Measurements from ENCODE around the gene SMARCA2. TPM values are rescaled to one million over a fixed set of nuclear protein-coding genes. Genes with fewer than 3 reads are reported as not detected.
"Not testable (repeated sequence)": the region's sequence is repeated elsewhere in the genome, so short reads cannot be mapped to it uniquely, and the experiment has no call there.

The SMARCA2 gene
- polyA plus RNA-seq, 10 donors = 89.7 to 134 (median 105) TPM

GRCh38 chr9:2134391-2134790, 119.2 kb downstream of the SMARCA2 start:
- no peak for DNase-seq

DNA sequence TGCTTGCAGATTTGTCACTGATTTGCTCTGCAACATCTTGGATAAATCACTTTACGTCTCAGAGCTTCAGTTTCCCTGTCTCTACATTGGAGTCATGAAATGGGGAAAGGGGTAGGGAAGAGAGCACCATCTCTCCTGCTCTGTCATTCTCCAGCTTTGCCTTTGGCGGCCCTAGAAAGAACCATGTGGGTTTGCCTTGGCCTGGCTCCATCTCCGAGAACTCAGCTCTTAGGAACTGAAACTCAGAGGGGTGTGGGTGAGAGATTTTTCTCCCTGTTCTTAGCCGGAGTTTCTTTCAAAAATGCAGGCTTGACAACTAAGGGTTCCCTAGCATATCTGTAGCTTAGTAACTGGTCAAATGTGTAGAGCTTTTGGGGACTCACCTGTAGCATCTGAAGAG, 123.5 kb downstream of the SMARCA2 start:
- DNase-seq = no peak

DNA sequence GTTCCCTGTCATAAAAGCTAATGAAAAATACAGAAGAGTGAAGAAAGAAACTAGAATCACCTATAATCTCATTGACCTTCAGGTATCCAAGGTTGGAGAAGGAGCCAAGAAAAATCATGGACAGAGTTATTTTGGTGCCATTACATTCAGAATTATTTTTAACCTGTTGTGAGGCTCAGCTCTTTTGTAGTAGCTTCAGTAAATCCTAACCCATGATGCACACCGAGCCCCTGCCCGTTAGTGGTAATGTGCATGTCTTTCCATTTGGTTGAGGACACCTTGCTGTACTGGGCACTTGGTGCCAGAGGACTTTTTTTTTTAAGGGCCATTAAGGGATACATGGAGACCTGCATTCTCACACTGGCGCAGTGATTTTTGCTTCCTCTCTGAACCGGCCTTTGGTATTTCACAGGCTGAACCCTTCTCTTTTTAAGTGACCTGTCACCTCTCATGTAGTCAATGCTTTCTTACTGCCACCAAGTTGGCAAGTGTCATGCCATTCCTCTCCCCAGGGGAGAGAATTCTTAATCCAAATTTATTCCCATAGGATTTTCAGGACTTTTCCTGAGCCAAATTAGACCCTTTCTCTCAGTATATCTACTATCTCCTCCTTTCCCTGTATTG, 125.6 kb downstream of the SMARCA2 start:
- DNase-seq = no peak

- no peak for DNase-seq
Observed at GRCh38 chr9:2142212-2142611, 127.1 kb downstream of the SMARCA2 start.

GRCh38 chr9:2144619-2145018, 129.5 kb downstream of the SMARCA2 start:
- DNase-seq = no peak

- DNase-seq = no peak
Observed at GRCh38 chr9:2145746-2146145, 130.6 kb downstream of the SMARCA2 start.

GRCh38 chr9:2146700-2147099, 131.6 kb downstream of the SMARCA2 start:
- DNase-seq = not testable (repeated sequence)

DNA sequence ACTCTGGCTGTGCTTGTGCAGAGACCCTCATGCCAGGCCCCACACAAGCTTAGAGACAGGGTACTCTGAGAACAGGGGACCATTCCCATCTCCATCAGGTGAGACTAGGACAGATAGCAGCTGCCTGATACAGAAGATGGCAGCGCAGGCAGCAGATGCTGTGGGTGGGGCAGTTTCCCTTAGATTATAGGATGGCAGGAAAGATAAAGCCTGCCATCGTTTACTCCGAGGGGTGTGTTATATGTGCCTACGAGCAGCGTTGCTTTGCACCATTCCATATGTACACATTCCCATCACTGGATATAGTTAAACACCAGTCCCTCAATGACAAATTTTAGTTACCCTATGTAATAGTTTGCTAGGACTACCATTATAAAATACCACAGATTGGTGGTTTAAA, 135.2 kb downstream of the SMARCA2 start:
- DNase-seq = no peak

DNA sequence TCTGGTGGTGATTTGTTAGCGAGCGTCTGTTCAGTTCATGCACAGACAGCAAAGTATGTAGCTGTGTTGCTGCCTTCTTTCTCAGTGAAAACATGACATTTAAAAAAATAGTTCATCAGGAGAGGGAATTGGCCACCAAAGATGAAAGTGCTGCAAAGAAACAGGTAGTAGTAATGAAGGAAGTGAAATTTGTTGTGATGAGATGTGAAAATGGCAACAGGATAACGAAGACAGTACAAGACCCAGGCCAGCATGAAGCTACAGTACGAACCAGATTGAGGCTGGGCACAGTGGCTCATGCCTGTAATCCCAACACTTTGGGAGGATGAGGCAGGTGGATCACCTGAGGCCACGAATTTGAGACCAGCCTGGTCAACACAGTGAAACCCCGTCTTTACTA, 136.0 kb downstream of the SMARCA2 start:
- no peak for DNase-seq

DNA sequence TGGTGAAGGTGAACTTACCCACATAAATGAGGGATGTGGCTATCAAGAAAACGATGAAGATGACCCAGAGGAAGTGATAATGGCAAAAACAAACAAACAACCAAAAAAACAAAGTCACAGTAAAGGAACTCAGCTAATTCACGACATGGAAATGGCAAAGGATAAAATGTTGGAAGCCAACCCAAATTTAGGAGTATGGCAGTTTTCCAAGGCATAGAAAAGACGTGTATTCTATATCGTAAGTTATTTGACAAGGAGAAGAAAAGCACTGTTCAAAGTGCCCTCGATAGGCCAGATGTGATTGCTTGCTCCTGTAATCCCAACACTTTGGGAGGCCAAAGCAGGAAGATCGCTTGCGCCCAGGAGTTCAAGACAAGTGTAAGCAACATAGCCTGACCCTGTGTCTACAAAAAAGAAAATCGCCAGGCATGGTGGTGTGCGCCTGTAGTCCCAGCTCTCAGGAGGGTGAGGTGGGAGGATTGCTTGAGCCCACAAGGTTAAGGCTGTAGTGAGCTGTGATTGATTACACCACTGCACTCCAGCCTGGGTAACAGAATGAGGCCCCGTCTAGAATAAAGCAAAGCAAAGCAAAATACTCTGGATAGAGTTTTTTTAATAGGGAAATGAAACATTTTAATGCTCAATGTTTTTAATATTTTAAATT, 138.0 kb downstream of the SMARCA2 start:
- DNase-seq = no peak

- DNase-seq = no peak
Observed at GRCh38 chr9:2153630-2154217, 138.6 kb downstream of the SMARCA2 start.

GRCh38 chr9:2154731-2155130, 139.6 kb downstream of the SMARCA2 start:
- no peak for DNase-seq

DNA sequence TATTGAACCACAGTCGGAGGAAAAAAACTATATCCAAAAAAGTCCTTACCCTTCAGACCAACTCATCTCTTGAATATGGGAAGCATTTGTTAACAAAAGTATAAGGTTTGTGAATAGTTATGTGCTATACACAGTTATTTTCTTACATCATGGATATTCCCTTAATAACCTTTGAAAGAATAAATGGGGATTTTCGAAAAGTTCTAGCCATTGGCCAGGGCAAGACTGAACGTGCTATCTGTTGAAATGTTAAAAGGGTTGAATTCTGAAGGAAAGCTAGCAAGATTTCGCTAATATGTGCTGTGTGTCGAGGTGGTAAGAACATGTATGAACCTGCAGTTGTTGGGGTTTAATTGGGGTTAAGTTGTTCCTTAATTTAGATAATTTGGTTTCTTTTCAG, 140.8 kb downstream of the SMARCA2 start:
- no peak for DNase-seq

- DNase-seq = peak; percentile 39 to 80 (median 44)
Observed at GRCh38 chr9:2157277-2158110, 142.3 kb downstream of the SMARCA2 start.

- peak; percentile 70 to 89 (median 73) for DNase-seq
Observed at GRCh38 chr9:2158111-2158610, 143.0 kb downstream of the SMARCA2 start.

- DNase-seq = peak in 2 of 3 donors; percentile 14 to 59
Observed at GRCh38 chr9:2158766-2159430, 143.8 kb downstream of the SMARCA2 start.

GRCh38 chr9:2159521-2160454, 144.6 kb downstream of the SMARCA2 start:
- DNase-seq = peak; percentile 29 to 76 (median 33)

GRCh38 chr9:2161661-2162060, 146.5 kb downstream of the SMARCA2 start:
- DNase-seq = no peak

DNA sequence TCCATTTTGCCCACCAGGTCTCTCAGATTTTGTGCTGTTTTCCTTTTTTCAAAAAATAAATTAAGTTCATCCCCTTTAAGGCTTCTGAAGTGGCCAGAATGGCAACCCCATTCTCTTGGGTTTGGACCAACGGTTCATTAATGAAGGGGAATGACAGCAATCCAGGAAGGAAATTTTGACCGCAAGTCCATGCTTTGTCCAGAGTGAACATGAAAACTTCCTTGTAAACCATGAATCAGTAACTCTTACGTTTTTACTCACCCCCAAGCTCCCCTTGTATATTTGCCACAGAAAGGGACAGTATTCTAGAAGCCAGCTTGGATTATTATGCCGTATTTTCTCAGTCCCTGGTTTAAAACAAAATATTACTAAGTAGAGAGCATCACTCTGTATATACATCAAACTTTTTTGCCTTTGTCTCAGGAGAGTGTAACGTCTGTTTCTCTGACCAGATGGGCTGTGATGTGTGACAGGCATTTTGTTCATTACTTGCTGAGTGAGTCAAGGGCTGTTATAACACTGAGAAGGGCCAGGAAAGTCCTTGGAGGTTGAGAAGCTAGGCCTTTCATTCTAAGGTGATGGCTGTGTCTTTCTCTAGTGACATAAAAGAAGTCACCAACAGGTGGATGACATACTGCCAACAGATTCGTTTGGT, 148.2 kb downstream of the SMARCA2 start:
- DNase-seq = no peak

- no peak for DNase-seq
Observed at GRCh38 chr9:2164268-2164667, 149.1 kb downstream of the SMARCA2 start.

All from muscle of back (tissue), 11 donors.